Upper lobe of right lung (tissue), 1 donor: ENCODE data around the gene YY1. TPM values are rescaled to one million over a fixed set of nuclear protein-coding genes. Genes with fewer than 3 reads are reported as not detected.
"Not testable (repeated sequence)": the region's sequence is repeated elsewhere in the genome, so short reads cannot be mapped to it uniquely, and the experiment has no call there.

Source experiments
- ATAC-seq: fragments of 200-7000 bp; cut with Tn5 transposase; one replicate; pipeline ENCODE4 v1.9.1; 2020; ENCODE audit warnings: mild to moderate bottlenecking, moderate library complexity
- DNase-seq: peaks from one replicate; pipeline ENCODE4 v3.0.0-alpha.2; 2020
- H3K27ac ChIP-seq: fragments of 200-600 bp; one replicate; pipeline ENCODE4 v1.8.0; 2022
- H3K27me3 ChIP-seq: fragments of 200-600 bp; one replicate; pipeline ENCODE4 v1.8.0; 2022; ENCODE audit warnings: mild to moderate bottlenecking
- H3K36me3 ChIP-seq: fragments of 200-600 bp; one replicate; pipeline ENCODE4 v1.8.0; 2022
- H3K4me1 ChIP-seq: fragments of 200-600 bp; one replicate; pipeline ENCODE4 v1.8.0; 2022
- H3K4me3 ChIP-seq: fragments of 200-600 bp; one replicate; pipeline ENCODE4 v1.8.0; 2022; ENCODE audit warnings: mild to moderate bottlenecking
- H3K9me3 ChIP-seq: fragments of 200-600 bp; one replicate; pipeline ENCODE4 v1.8.0; 2022
- intact Hi-C: fragments of 100-400 bp; cut with DNase I; formaldehyde crosslinking; loops from one replicate; pipeline ENCODE4 v1.11.0; 2022
- total RNA-seq: library from RNA; stranded (reverse); fragmentation: NEBNext Ultra II Directional; extraction: Animal tissue kit (Norgen Biotek cat#: 25700); gene quantifications from one replicate; pipeline ENCODE4 v1.2.1, GENCODE V29; 2021
- TF ChIP-seq, protein P1 (sequence below): fragments of 200-600 bp; IDR thresholded peaks from one replicate; pipeline ENCODE4 v1.8.0; 2022; ENCODE audit warnings: antibody characterized with exemption
- donor health status: DM: no; HTN: yes; CAD: no; lungs with severe emphysema.

Gene YY1
- total RNA-seq, 1 donor from 2014 or later: 69.4 TPM

DNA sequence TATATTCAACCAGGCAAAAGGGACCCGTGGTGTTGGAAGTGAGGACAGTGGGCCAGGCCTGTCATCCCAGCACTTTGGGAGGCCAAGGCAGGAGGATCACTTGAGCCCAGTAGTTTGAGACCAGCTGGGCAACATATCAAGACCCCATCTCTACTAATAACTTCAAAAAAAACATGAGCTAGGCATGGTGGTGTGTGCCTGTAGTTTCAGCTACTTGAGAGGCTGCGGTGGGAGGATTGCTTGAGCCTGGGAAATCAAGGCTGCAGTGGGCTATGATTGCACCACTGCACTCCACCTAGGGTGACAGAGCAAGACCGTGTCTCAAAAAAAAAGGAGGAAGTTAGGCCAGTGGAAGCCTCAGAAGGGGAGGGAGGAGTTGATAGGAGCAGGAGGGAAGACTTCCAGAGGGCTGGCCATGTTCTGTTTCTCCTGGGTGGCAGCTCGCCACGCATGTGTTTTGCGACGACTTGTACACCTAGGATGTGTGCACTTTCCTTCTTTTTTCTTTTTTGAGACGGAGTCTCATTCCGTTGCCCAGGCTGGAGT is 57.2 kb downstream of the YY1 start:
- peaks cover 12% of the 10 kb centered on the region for H3K36me3 ChIP-seq
- H3K4me3 ChIP-seq: no peak overlapping the region
- DNase-seq: peak; percentile 50
- peak overlapping the region; percentile 76 for H3K27ac ChIP-seq
- H3K4me1 ChIP-seq: peaks cover 19% of the 10 kb centered on the region
- H3K9me3 ChIP-seq: no peaks in the 10 kb centered on the region
- TF ChIP-seq, protein P1, sequence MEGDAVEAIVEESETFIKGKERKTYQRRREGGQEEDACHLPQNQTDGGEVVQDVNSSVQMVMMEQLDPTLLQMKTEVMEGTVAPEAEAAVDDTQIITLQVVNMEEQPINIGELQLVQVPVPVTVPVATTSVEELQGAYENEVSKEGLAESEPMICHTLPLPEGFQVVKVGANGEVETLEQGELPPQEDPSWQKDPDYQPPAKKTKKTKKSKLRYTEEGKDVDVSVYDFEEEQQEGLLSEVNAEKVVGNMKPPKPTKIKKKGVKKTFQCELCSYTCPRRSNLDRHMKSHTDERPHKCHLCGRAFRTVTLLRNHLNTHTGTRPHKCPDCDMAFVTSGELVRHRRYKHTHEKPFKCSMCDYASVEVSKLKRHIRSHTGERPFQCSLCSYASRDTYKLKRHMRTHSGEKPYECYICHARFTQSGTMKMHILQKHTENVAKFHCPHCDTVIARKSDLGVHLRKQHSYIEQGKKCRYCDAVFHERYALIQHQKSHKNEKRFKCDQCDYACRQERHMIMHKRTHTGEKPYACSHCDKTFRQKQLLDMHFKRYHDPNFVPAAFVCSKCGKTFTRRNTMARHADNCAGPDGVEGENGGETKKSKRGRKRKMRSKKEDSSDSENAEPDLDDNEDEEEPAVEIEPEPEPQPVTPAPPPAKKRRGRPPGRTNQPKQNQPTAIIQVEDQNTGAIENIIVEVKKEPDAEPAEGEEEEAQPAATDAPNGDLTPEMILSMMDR: no peak
- no peaks in the 10 kb centered on the region for H3K27me3 ChIP-seq
- ATAC-seq: peak; percentile 10
- intact Hi-C loops: no loop called here

DNA sequence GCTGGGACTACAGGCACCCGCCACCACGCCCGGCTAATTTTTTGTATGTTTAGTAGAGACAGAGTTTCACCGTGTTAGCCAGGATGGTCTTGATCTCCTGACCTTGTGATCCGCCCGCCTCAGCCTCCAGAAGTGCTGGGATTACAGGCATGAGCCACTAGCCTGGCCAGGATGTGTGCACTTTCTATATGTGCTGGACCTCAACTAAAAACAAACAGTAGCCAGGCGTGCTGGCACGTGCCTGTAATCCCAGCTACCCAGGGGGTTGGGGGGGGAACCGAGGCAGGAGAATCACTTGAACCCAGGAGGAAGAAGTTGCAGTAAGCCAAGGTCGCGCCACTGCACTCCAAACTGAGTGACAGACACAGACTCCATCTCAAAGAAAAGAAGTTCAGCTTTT is 57.8 kb downstream of the YY1 start:
- intact Hi-C loops, ATAC-seq, H3K27me3 ChIP-seq, H3K36me3 ChIP-seq, H3K4me3 ChIP-seq, H3K9me3 ChIP-seq: not testable (repeated sequence)
- peaks cover 19% of the 10 kb centered on the region for H3K4me1 ChIP-seq
- H3K27ac ChIP-seq: peak overlapping the region; percentile 76
- peak; percentile 45 for DNase-seq

DNA sequence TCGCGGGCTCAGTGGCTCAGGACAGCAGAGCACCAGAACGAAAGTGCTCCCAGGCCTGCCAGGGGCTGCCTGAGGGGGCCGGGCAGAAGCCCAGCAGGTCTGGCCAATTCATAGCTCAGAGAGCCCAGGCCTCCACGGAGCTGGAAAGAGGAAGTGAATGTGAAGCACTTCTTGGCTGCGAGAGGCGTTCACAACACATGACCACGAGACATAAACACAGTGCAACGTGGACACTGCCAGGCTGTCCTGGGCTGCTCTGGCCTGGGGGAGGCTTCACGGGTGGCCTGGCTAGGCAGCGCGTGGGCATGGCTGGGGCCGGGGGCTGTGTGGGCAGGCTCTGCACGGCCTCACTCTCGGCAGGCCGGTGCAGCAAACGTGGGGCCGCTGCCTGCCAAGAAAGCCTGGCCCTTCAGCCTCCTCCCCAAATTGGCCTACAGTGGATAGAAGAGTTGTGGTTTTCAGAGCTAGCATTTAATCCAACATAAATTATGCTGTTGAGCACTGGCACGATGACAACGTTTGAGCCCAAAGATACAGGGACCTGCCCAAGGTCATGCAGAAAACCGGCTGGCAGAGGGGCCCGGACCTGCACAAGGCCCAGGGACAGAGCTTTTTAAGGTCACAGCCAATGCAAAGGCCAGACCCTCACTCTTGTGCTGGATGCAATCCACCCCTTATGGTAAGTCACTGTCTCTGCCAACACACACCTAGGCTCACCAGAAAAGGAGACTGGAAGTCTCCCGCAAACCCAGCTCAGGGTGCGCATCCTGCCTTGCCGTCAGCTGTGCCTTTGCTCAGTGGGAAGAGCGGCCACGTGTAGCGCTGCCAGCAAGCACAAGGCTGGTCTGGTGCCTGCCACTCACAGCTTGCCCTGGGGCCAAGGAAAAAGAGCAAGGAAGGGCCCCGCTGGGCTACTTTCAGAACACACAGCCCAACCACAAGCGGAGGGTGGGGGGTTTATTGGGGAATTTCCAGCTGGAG is 58.7 kb downstream of the YY1 start:
- H3K27me3 ChIP-seq: no peaks in the 10 kb centered on the region
- TF ChIP-seq, protein P1: no peak
- H3K4me1 ChIP-seq: peaks cover 21% of the 10 kb centered on the region
- H3K9me3 ChIP-seq: no peaks in the 10 kb centered on the region
- DNase-seq (peak; percentile 77), ATAC-seq (peak; percentile 93)
- peaks cover 5% of the 10 kb centered on the region for H3K36me3 ChIP-seq
- intact Hi-C loops: no loop called here
- peak overlapping the region; percentile 16 for H3K4me3 ChIP-seq
- peak overlapping the region; percentile 76 for H3K27ac ChIP-seq

DNA sequence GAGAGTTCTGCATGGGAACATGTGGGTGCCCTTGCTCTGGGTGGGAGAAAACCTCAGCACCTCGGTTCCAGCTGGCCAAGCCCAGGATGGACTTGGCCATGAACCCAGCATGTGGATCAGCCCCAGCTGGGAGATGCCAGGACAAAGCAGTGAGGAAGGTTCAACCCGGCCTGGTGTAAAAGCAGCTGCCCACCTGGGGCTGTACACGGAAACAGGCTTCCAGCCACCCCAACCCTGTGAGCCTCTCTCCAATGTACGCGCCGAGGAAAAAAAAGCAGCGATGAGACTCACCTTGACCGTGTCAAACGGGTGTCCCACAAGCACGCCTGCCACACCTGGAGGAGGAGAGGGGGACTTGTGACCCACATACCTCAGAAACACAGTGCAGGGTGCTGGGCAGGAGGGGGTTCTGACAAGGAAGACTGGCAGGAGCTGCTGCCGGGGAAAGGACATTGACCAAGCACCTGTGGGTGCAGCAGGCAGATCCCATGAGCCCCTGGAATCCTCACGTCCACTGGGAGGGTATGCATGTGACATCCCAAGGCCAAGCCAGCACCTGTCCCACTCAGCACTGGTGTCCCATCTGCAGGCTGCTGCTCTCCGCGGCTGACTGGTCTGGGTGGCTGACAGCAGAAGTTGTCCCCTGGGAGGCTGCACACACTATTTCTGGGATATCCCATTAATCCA is 59.8 kb downstream of the YY1 start:
- DNase-seq: no peak
- Histone ChIP-seq H3K27ac (no peak overlapping the region), H3K36me3 (peaks cover 5% of the 10 kb centered on the region), H3K9me3 (no peaks in the 10 kb centered on the region), H3K27me3 (no peaks in the 10 kb centered on the region), H3K4me3 (no peak overlapping the region), H3K4me1 (peaks cover 32% of the 10 kb centered on the region)
- TF ChIP-seq, protein P1: no peak
- intact Hi-C loops: no loop called here
- no peak for ATAC-seq

DNA sequence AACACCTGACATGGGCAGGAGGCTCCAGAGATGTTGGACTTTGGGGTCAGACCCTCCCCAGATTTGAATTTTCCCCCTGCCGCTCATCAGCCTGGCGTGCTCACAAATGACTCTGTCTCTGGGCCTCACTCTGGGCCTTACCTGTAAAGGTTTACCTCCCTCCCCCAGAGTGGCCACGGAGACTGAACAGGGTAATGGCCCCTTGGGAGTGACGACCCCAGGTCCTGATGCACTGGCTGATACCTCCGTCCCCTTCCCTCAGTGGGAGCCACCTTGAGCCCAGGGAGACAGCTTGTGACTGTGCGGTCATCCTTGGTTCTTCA is 60.3 kb downstream of the YY1 start:
- peaks cover 37% of the 10 kb centered on the region for H3K4me1 ChIP-seq
- DNase-seq: no peak
- TF ChIP-seq, protein P1: no peak

DNA sequence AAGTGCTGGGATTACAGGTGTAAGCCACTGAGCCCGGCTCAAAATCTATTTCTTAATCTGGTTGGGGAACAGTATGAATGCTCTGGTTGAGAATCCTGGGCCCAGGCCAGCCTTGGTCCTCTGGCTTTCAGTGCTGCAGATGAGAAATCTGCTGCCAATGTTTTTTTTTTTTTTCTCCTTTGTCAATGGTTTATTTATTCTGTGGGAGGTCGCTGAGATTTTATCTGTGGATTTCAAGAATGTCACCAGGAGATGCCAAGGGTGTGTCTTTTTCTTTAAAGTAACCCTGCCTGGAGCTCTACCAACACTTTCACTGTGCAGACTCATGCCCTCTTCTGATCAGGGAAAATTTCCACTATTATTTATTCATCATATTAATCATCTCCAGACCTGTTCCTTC is 63.7 kb downstream of the YY1 start:
- no peak for DNase-seq
- TF ChIP-seq, protein P1: no peak
- H3K9me3 ChIP-seq: no peaks in the 10 kb centered on the region
- H3K27me3 ChIP-seq: no peaks in the 10 kb centered on the region
- H3K27ac ChIP-seq: no peak overlapping the region
- no peaks in the 10 kb centered on the region for H3K36me3 ChIP-seq
- H3K4me1 ChIP-seq: peaks cover 34% of the 10 kb centered on the region
- no peak for ATAC-seq
- intact Hi-C loops: no loop called here
- H3K4me3 ChIP-seq: no peak overlapping the region

More for the DNA sequence above, 60.3 kb downstream of the YY1 start:
- no peak for ATAC-seq
- H3K27me3 ChIP-seq: no peaks in the 10 kb centered on the region
- intact Hi-C loops: no loop called here
- H3K27ac ChIP-seq: no peak overlapping the region
- H3K4me3 ChIP-seq: no peak overlapping the region
- no peaks in the 10 kb centered on the region for H3K9me3 ChIP-seq
- peaks cover 5% of the 10 kb centered on the region for H3K36me3 ChIP-seq
